HG03139 (cell line): ENCODE measurements around the gene TOLLIP.
"Not testable (repeated sequence)": the region's sequence is repeated elsewhere in the genome, so short reads cannot be mapped to it uniquely, and the experiment has no call there.

Experiments used
- ATAC-seq: cut with Tn5 transposase; IDR thresholded peaks from one replicate; pipeline ENCODE4 v1.9.1; 2021; ENCODE audit not compliant: unreplicated experiment

TOLLIP gene

GRCh38 chr11:1344056-1344635, 34.7 kb upstream of the TOLLIP start:
- no peak for ATAC-seq

GRCh38 chr11:1343391-1344055, 34.1 kb upstream of the TOLLIP start:
- ATAC-seq, result no peak

GRCh38 chr11:1342946-1343345, 33.5 kb upstream of the TOLLIP start:
- ATAC-seq, result no peak

- ATAC-seq, result no peak
These were observed 32.6 kb upstream of the TOLLIP start for GRCh38 chr11:1341928-1342524.

GRCh38 chr11:1341226-1341625, 31.8 kb upstream of the TOLLIP start:
- not testable (repeated sequence) for ATAC-seq

GRCh38 chr11:1340111-1340510, 30.7 kb upstream of the TOLLIP start:
- no peak for ATAC-seq

- ATAC-seq, result no peak
These were observed 29.7 kb upstream of the TOLLIP start for GRCh38 chr11:1339066-1339675.

GRCh38 chr11:1338201-1339065, 29.0 kb upstream of the TOLLIP start:
- no peak for ATAC-seq

- ATAC-seq, result no peak
These were observed 28.2 kb upstream of the TOLLIP start for GRCh38 chr11:1337647-1338007.

- ATAC-seq, result no peak
These were observed 27.6 kb upstream of the TOLLIP start for GRCh38 chr11:1336836-1337646.

GRCh38 chr11:1335811-1336761, 26.7 kb upstream of the TOLLIP start:
- ATAC-seq, result no peak

GRCh38 chr11:1335264-1335810, 25.9 kb upstream of the TOLLIP start:
- ATAC-seq, result no peak

- no peak for ATAC-seq
These were observed 24.4 kb upstream of the TOLLIP start for GRCh38 chr11:1333860-1334259.

GRCh38 chr11:1333091-1333772, 23.8 kb upstream of the TOLLIP start:
- no peak for ATAC-seq

GRCh38 chr11:1330473-1330872, 21.0 kb upstream of the TOLLIP start:
- no peak for ATAC-seq

GRCh38 chr11:1327064-1327460, 17.6 kb upstream of the TOLLIP start:
- ATAC-seq, result no peak

- ATAC-seq, result no peak
These were observed 17.1 kb upstream of the TOLLIP start for GRCh38 chr11:1326435-1327063.

- ATAC-seq, result no peak
These were observed 14.3 kb upstream of the TOLLIP start for GRCh38 chr11:1323774-1324173.
